Activated naive CD4-positive, alpha-beta T cell (primary cell): Measurements from ENCODE around the gene CBLC.

Experiments used
- DNase-seq, 4 experiments: peaks; one replicate each; lab custom pipeline; 2025; lab: John Stamatoyannopoulos, UW

Gene CBLC

GRCh38 chr19:44799627-44800346, 22.1 kb downstream of the CBLC start:
- DNase-seq: no peak

GRCh38 chr19:44800461-44800860, 22.8 kb downstream of the CBLC start:
- peak; percentile 56 to 79 (median 74) for DNase-seq

DNA sequence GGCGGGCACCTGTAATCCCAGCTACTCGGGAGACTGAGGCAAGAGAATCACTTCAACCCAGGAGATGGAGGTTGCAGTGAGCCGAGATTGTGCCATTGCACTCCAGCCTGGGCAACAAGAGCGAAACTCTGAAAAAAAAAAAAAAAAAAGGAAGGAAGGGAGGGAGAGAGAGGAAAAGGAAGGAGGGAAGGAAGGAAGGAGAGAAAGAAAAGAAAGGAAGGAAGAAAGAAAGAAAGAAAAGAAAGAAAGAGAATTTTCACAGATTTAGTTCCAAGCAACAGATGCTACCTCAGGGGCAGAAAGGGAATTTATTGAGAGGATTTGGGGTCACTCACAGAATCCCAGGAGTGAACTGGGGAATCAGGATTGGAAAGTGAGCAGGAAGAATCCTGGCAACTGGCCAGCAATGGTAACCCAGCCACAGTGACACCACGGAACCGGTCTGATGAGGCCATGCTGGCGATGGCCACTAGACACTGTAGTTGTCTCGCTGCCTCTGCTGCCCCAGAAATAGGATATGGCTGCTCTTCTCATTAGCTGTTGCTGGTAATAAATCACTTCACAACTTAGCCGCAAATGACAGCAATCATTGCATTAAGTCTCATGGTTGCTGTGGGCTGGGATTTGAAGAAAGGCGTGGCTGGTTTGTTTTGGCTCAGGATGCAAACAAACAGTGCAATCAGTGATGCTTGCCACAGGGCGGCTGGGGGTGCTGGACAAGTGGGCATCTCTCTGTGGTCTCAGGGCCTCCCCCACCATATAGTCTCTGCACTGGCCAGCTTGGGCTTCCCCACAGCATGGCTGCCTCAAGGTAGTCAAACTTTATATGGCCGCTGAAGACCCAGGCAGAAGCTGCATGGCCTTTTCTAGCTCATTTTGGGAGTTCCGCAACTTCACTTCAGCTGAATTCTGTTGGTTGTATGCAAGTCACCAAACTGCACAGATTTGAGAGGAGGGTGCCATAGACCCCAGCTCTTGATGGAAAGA, 26.0 kb downstream of the CBLC start:
- DNase-seq: no peak

- DNase-seq: no peak
Observed at GRCh38 chr19:44806291-44806690, 28.6 kb downstream of the CBLC start.

GRCh38 chr19:44807162-44807561, 29.5 kb downstream of the CBLC start:
- no peak for DNase-seq

- DNase-seq: no peak
Observed at GRCh38 chr19:44807652-44808462, 30.2 kb downstream of the CBLC start.

- DNase-seq: no peak
Observed at GRCh38 chr19:44808463-44809371, 31.0 kb downstream of the CBLC start, which contains the start of gene BCAM. Gene BCAM (plus strand): TSS chr19:44809103. CDS start chr19:44809125, 22 bp downstream.

DNA sequence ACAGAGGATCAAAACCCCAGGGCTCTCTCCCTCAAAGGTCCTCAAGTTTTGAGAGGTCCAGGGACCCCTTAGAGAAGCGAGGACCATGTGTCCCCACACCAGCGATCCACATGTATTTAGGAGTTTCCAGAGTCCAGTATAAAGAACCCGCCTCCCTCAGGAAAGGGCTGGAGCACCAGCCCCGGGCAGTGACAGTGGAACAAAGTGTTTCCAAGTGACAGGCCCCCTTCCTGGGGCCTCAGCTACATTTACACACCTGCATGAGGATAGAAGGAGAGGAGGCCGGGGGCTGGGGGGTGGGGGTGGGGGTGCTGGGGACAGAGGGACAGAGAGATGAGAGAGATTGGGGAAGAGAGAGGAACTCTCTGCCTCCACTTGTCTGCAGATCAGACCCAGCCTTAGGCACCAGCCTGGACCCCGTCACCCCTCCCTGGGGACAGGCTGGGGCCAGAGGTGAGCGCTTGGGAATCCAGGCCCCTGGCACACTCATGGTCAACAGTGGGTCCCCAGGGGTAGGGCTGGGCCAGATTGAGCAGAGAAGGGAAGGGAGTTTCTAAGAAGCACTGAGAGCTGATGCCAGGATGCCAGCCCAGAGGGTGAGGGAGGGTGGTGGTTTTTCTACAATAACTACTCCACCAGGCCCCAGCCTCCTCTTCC, 32.0 kb downstream of the CBLC start:
- no peak for DNase-seq

DNA sequence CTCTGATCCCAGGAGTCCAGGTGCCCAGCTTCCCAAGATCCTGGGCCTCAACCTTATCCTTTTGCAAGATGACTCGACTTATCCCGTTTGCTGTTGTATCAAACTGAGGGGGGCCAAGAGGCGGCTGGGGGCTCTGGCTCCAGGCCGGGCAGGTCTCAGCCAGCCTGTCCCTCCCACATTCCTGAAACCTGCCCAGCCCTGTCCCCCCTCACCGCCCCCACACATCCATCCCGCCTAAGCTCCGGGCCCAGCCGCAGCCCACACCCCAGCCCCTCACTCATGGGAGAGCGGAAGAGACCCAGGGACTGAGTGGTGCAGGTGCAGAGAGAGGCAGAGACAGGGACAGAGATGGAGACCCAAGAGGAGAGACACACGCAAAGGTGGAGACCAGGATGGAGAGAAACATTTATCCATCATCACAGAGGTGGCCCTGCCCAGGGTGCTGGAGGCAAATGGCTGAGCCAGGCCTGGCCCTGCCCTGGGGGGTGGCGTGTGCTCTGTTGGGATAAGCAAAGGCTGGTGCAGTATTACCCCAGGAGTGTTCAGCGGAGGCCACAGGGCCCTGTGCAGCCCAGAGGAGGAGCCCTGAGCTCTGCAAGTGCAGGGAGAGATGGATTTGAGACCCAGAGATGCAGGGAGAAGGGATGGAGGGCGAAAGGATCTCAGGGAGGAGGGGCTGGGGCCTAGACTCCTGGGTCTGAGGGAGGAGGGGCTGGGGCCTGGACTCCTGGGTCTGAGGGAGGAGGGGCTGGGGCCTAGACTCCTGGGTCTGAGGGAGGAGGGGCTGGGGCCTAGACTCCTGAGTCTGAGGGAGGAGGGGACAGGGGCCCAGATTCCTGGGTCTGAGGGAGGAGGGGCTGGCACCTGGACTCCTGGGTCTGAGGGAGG, 32.8 kb downstream of the CBLC start:
- no peak for DNase-seq

GRCh38 chr19:44811122-44811419, 33.4 kb downstream of the CBLC start:
- no peak for DNase-seq

- DNase-seq: no peak
Observed at GRCh38 chr19:44812142-44812718, 34.5 kb downstream of the CBLC start.

GRCh38 chr19:44813070-44813840, 35.6 kb downstream of the CBLC start:
- DNase-seq: no peak

GRCh38 chr19:44813841-44814470, 36.3 kb downstream of the CBLC start:
- no peak for DNase-seq

GRCh38 chr19:44814517-44814916, 36.8 kb downstream of the CBLC start:
- DNase-seq: no peak

- no peak for DNase-seq
Observed at GRCh38 chr19:44816301-44816700, 38.6 kb downstream of the CBLC start.

DNA sequence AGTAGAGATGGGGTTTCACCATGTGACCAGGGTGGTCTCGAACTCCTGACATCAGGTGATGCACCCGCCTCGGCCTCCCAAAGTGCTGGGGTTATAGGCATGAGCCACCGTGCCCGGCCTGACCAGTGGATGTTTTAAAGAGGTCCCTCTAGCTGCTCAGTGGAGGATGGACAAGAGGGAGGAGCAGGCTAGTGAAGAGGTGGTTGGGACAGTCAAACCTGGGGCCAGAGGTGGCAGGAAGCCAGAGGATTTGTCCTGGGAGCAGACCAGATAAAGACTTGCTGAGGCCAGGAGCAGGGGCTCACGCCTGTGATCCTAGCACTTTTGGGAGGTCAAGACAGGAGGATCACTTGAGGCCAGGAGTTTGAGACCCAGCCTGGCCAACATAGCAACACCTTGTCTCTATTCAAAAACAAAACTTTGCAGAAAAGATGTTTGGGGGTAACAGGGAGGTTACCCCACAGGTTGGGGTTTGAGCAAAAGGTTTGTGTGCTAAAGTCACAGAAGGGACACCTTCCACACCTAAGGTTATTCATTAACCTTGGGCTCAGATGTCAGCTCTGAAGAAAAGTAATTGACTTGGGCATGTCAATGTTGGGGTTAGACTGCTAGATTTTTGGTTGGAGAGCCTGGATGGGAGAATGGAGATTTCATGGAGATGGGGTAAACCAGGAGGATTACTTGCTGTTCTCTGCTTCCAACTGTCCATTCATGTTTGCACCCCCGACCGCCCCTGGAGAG, 40.2 kb downstream of the CBLC start:
- DNase-seq: no peak

DNA sequence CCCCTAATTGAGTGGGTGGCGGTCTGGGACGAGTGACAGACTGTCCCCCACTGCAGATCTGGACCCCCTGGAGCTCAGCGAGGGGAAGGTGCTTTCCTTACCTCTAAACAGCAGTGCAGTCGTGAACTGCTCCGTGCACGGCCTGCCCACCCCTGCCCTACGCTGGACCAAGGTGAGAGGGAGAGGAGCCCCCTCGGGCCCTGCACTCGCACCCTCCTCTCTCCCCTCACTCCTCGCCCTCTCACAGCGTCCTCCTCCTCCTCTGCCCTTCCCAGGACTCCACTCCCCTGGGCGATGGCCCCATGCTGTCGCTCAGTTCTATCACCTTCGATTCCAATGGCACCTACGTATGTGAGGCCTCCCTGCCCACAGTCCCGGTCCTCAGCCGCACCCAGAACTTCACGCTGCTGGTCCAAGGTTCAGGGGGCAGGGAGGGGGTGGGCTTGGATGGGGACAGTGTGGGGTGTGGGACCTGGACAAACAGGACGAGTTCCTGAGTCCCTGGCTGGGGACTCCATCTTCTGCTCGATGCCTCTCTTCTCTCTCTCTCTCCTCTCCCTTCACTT, 40.9 kb downstream of the CBLC start:
- no peak for DNase-seq
